ENCODE measurements around the gene TENM4. TPM values are rescaled to one million over a fixed set of nuclear protein-coding genes. Genes with fewer than 3 reads are reported as not detected.

TENM4 gene
- 2.1 and 2.6 TPM in 2 replicates for total RNA-seq

GRCh38 chr11:79440571-79441460 is at the start of gene TENM4:
Gene TENM4 (minus strand): TSS chr11:79441030. CDS start chr11:79069944, 371,086 bp downstream.

Small RNAs within 50 kb of the gene (small RNA-seq; reads per million reads assigned to genes)
- gene MIR5579 (not detected), gene MIR708 (69.5 reads per million, percentile 98 among the genes with 10 or more reads in this experiment)
